Fibroblast of the conjunctiva (primary cell): ENCODE measurements around the gene RPL29.

ENCODE experiments used
- DNase-seq: peaks from one replicate; pipeline ENCODE4 v3.0.0-alpha.2; 2010; ENCODE audit warnings: low read depth

RPL29 gene

DNA sequence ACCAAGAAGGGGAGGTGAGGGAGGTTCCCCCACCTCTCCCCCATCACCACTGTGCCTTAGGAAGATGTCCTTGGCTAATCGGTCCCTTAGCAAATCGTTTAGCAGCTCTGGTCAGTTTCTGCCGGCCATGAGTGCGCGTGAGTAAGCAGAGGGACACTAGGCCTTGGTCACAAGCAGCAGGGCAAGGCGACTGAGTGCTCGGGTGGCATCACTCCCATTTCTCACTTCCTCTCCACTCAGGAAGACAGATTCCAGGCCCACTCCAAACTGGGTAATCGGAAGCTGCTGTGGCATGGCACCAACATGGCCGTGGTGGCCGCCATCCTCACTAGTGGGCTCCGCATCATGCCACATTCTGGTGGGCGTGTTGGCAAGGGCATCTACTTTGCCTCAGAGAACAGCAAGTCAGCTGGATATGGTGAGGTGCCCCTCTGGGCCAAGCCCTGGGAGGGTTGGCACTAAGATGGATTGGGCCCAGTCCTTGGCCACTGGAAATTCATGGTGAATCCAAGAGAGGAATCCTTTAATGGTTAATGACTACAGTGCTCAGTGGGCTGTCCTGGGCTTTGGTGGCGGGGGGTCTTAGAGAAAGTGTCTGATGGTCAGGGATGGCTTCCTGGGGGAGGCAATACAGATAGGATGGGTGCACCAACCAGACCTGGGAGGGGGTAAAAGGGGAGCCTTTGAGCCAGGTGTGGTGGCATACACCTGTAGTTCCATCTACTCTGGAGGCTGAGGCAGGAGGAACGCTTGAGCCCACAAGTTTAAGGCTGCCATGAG, 49.6 kb downstream of the RPL29 start:
- DNase-seq: no peak

DNA sequence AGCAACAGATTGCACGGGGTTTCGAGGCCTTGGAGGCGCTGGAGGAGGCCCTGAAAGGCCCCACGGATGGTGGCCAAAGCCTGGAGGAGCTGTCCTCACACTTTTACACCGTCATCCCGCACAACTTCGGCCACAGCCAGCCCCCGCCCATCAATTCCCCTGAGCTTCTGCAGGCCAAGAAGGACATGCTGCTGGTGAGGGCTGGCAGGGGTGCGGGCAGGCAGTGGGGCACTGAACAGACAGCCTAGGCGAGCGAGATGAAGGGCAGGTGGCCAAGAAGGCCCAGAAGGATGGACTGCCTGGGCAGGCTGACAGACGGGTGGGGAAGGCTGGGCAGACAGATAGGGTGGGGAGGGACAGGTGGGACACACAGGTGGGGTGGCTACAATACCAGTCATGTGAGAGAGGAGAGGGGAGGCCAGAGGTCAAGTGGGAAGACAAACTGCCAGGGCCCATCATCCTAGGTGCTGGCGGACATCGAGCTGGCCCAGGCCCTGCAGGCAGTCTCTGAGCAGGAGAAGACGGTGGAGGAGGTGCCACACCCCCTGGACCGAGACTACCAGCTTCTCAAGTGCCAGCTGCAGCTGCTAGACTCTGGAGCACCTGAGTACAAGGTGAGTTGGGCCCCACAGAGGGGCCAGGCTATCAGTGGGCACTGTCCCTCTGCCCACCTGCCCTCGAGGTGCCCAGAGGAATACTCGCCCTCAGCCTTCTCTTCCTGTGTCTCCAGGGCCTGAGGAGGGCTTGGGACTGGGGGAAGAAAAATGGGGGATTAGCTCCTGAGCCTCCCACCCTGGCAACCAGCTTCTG, 50.5 kb downstream of the RPL29 start:
- no peak for DNase-seq

- DNase-seq: no peak
Observed at GRCh38 chr3:51944451-51945021, 51.2 kb downstream of the RPL29 start.
